Measurements from ENCODE around the gene PRCP.

DNA sequence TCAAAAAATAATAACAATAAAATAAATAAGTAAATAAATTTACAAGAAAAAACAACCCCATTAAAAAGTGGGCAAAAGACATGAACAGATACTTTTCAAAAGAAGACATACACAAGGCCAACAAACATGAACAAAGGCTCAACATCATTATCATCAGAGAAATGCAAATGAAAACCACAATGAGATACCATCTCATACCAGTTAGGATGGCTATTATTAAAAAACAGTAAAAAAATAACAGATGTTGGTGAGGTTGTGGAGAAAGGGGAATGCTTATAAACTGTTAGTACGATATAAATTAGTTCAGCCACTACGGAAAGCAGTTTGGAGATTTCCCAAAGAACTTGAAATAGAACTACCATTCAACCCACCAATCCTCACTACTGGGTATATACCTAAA is 44.6 kb downstream of the PRCP start:
- TF ChIP-seq POLR2A (IDR thresholded peaks at IDR 0.05), result no peak
- TF ChIP-seq, protein P1, sequence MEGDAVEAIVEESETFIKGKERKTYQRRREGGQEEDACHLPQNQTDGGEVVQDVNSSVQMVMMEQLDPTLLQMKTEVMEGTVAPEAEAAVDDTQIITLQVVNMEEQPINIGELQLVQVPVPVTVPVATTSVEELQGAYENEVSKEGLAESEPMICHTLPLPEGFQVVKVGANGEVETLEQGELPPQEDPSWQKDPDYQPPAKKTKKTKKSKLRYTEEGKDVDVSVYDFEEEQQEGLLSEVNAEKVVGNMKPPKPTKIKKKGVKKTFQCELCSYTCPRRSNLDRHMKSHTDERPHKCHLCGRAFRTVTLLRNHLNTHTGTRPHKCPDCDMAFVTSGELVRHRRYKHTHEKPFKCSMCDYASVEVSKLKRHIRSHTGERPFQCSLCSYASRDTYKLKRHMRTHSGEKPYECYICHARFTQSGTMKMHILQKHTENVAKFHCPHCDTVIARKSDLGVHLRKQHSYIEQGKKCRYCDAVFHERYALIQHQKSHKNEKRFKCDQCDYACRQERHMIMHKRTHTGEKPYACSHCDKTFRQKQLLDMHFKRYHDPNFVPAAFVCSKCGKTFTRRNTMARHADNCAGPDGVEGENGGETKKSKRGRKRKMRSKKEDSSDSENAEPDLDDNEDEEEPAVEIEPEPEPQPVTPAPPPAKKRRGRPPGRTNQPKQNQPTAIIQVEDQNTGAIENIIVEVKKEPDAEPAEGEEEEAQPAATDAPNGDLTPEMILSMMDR (IDR thresholded peaks at IDR 0.05), result no peak
